GM12878 (cell line): ENCODE results near the gene KRT34. TPM values are rescaled to one million over a fixed set of nuclear protein-coding genes. Genes with fewer than 3 reads are reported as not detected.

Experiments
- ATAC-seq: fragments of 200-7000 bp; cut with Tn5 transposase; 3 replicates; pipeline ENCODE4 v1.9.1; 2020; ENCODE audit warnings: mild to moderate bottlenecking, moderate library complexity
- BruUV-seq: library from RNA; stranded (reverse); fragments of 400-500 nt; replicated peaks from 2 replicates; lab custom pipeline; 2021; lab: Mats Ljungman, UMichigan
- CTCF ChIA-PET: fragments of 300-600 bp; sonication (Branson Sonifier 250); formaldehyde crosslinking; extraction: SDS; loops from one replicate; lab custom pipeline; 2021; ENCODE audit warnings: inconsistent platforms; lab: Yijun Ruan, JAX
- POLR2A ChIA-PET: fragments of 350-600 bp; formaldehyde crosslinking; extraction: SDS; loops from one replicate; lab custom pipeline; 2021; ENCODE audit warnings: inconsistent platforms; lab: Charles Lee
- RAD21 ChIA-PET: fragments of 300-600 bp; sonication (Branson Sonifier 250); formaldehyde crosslinking; loops from one replicate; lab custom pipeline; 2023; ENCODE audit warnings: antibody characterized with exemption; ENCODE audit not compliant: unreplicated experiment; lab: Charles Lee
- SMC1A ChIA-PET: fragments of 300-600 bp; sonication (Branson Sonifier 250); formaldehyde crosslinking; loops from one replicate; lab custom pipeline; 2023; ENCODE audit not compliant: unreplicated experiment, uncharacterized antibody; lab: Charles Lee
- DNase-seq: peaks from one replicate; pipeline ENCODE4 v3.0.0-alpha.2; 2011; ENCODE audit warnings: low read depth, low spot score
- FAIRE-seq: peaks from 3 replicates; lab custom pipeline; 2011; peaks lifted over from hg19 to GRCh38; lab: Jason Lieb, UNC
- H2AFZ ChIP-seq: 2 replicates; pipeline ENCODE4 v1.6.0; 2011; ENCODE audit warnings: low read depth, low read length, control low read depth; ENCODE audit not compliant: control insufficient read depth
- H3K27ac ChIP-seq: 2 replicates; pipeline ENCODE4 v1.5.1; 2011; ENCODE audit warnings: control low read depth; ENCODE audit not compliant: control insufficient read depth, insufficient read depth
- H3K27me3 ChIP-seq, 2 experiments: replicated peaks in 1 of 2; 2 replicates each; pipeline versions ENCODE4 v1.6.0 to v1.6.1; 2011; ENCODE audit warnings: low read length in 1 of 2; ENCODE audit not compliant: control insufficient read depth in 2 of 2, insufficient read depth in 2 of 2
- H3K36me3 ChIP-seq, 2 experiments: 2 replicates each; pipeline ENCODE4 v1.5.1; 2011; ENCODE audit warnings: low read length in 1 of 2; ENCODE audit not compliant: control insufficient read depth in 2 of 2, insufficient read depth in 2 of 2
- H3K4me1 ChIP-seq: 2 replicates; pipeline ENCODE4 v1.6.1; 2011; ENCODE audit warnings: mild to moderate bottlenecking, low read length, moderate library complexity, mixed read lengths; ENCODE audit not compliant: control insufficient read depth, insufficient read depth
- H3K4me2 ChIP-seq: 2 replicates; pipeline ENCODE4 v1.6.0; 2011; ENCODE audit warnings: control low read depth; ENCODE audit not compliant: control insufficient read depth, insufficient read depth
- H3K4me3 ChIP-seq: fragments of 200-600 bp; sonication (generic); 2 replicates; pipeline ENCODE4 v1.5.1; 2016
- H3K79me2 ChIP-seq: 2 replicates; pipeline ENCODE4 v1.6.0; 2011; ENCODE audit warnings: low read length; ENCODE audit not compliant: control insufficient read depth, insufficient read depth
- H3K9ac ChIP-seq: 2 replicates; pipeline ENCODE4 v1.8.0; 2011; ENCODE audit warnings: low read length, control low read depth, mixed read lengths; ENCODE audit not compliant: control insufficient read depth, insufficient read depth
- H3K9me3 ChIP-seq: replicated peaks from 3 replicates; pipeline ENCODE4 v1.5.1; 2011; ENCODE audit warnings: mild to moderate bottlenecking, low read length; ENCODE audit not compliant: control insufficient read depth, insufficient read depth
- H4K20me1 ChIP-seq: 2 replicates; pipeline ENCODE4 v1.6.0; 2011; ENCODE audit not compliant: control insufficient read depth, insufficient read depth
- CREM ChIP-seq: IDR thresholded peaks from 2 replicates; pipeline ENCODE4 v1.6.1; 2014; ENCODE audit warnings: antibody characterized with exemption, low read depth
- MTA2 ChIP-seq: fragments of 450-650 bp; IDR thresholded peaks from 2 replicates; pipeline ENCODE4 v1.6.1; 2016; ENCODE audit warnings: low read depth, mild to moderate bottlenecking, moderate library complexity
- POLR2AphosphoS5 ChIP-seq: IDR thresholded peaks from 2 replicates; pipeline ENCODE4 v1.6.1; 2011; ENCODE audit warnings: mild to moderate bottlenecking, low read length, inconsistent platforms
- POU2F2 ChIP-seq: IDR thresholded peaks from 3 replicates; pipeline ENCODE4 v1.6.1; 2011; ENCODE audit warnings: low read depth, mild to moderate bottlenecking, low read length, borderline replicate concordance
- RELA ChIP-seq: fragments of 450-650 bp; IDR thresholded peaks from 2 replicates; pipeline ENCODE4 v1.8.0; 2014; ENCODE audit warnings: borderline replicate concordance; ENCODE audit not compliant: partially characterized antibody
- RUNX3 ChIP-seq: IDR thresholded peaks from 2 replicates; pipeline ENCODE4 v1.6.1; 2012; ENCODE audit warnings: low read length, inconsistent platforms
- SIN3A ChIP-seq: IDR thresholded peaks from 2 replicates; pipeline ENCODE4 v1.6.1; 2012; ENCODE audit warnings: low read depth, low read length, improper control_type of control experiment
- SREBF2 ChIP-seq: IDR thresholded peaks from 2 replicates; pipeline ENCODE4 v1.6.1; 2012; ENCODE audit warnings: mild to moderate bottlenecking, low read length
- TCF7 ChIP-seq: IDR thresholded peaks from 2 replicates; pipeline ENCODE4 v1.6.1; 2014; ENCODE audit warnings: antibody characterized with exemption, borderline replicate concordance
- WGBS: methylation state at CpG from one replicate; pipeline ENCODE4 v1.1.6; 2016; ENCODE audit warnings: low lambda C conversion rate; ENCODE audit not compliant: insufficient replicate concordance, insufficient coverage; ENCODE audit errors: missing lambda C conversion rate; 5-methylcytosine and 5-hydroxymethylcytosine counted together
- in situ Hi-C: fragments of 300-500 bp; cut with MboI; formaldehyde crosslinking; loops from 9 replicates; pipeline ENCODE4 v1.14.3; 2018; ENCODE audit warnings: mixed read lengths
- intact Hi-C: fragments of 100-400 bp; cut with micrococcal nuclease; formaldehyde crosslinking; loops from one replicate; pipeline ENCODE4 v1.14.2; 2022; ENCODE audit not compliant: unreplicated experiment
- polyA plus RNA-seq, 11 experiments: library from polyadenylated mRNA; depleted of rRNA in 4 of 11; unstranded in 6 of 11; stranded (reverse) in 5 of 11; fragments of >200 nt; fragmentation: Nextera tagmentation in 4 of 11; fragmentation: Illumina TruSeq in 1 of 11; extraction: Ambion mirVana in 4 of 11; extraction: Trizol in 1 of 11; gene quantifications; 1 replicate in 1 of 11; 2 replicates in 10 of 11; pipeline versions ENCODE4 v1.2.1 to v1.2.3, GENCODE V29; 2011 to 2016; ENCODE audit warnings: inconsistent platforms in 2 of 11, missing spikeins in 2 of 11, low read depth in 1 of 11
- total RNA-seq, 4 experiments: library from RNA; depleted of rRNA in 3 of 4; stranded (reverse); fragments of >200 nt in 3 of 4; fragmentation: Illumina TruSeq in 1 of 4; extraction: Trizol in 1 of 4; gene quantifications; 2 replicates each; pipeline versions ENCODE4 v1.2.1 to v1.2.3, GENCODE V29; 2013 to 2021
- TF ChIP-seq, protein P1 (sequence below): fragments of 450-650 bp; IDR thresholded peaks from 2 replicates; pipeline ENCODE4 v1.6.1; 2017; ENCODE audit warnings: mild to moderate bottlenecking, moderate library complexity
- TF ChIP-seq, protein P2 (sequence below): fragments of 450-650 bp; IDR thresholded peaks from 2 replicates; pipeline ENCODE4 v1.6.1; 2017; ENCODE audit warnings: antibody characterized with exemption, mild to moderate bottlenecking, moderate library complexity
- TF ChIP-seq, protein P3 (sequence below): fragments of 450-650 bp; formaldehyde crosslinking; IDR thresholded peaks from 2 replicates; pipeline ENCODE4 v1.4.0; 2022; ENCODE audit warnings: mild to moderate bottlenecking, moderate library complexity

KRT34 gene
- total and polyA plus RNA-seq, 10 of the 15 experiments (the other 5 are each of a cell fraction or from before 2014, with no cell fraction given) = not detected

DNA sequence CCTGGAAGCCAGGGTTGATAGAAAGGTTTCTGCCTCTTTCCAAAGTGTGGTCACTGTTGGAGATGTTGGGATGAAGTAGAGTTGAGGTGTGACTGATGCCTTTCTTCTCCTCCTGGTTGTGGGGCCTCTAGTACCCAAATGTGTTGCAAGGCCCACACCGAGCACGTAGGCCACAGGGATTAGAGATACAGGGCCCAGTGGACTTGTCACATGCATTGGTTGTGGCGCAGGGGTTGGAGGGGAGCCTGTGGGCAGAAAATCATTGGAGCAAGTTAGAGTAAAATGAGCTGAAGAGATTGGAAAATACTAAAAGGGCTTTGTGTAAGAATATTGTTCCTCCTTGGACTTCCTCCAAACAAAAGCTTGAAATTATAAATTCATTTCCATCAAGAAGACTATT is 36.1 kb downstream of the KRT34 start:
- ATAC-seq (no peak), DNase-seq (no peak), FAIRE-seq (no peak)
- Histone ChIP-seq H3K4me2 (no peak overlapping the region), H3K27ac (no peak overlapping the region), H3K9me3 (peaks cover 4% of the 10 kb centered on the region; the same call in 2 of the 3 replicates), H3K9ac (no peak overlapping the region), H4K20me1 (no peaks in the 10 kb centered on the region; the same call in 1 of the 2 replicates), H3K4me1 (peaks cover 8% of the 10 kb centered on the region), H2AFZ (no peak overlapping the region), H3K79me2 (no peaks in the 10 kb centered on the region), H3K4me3 (no peak overlapping the region), H3K27me3 (no peaks in the 10 kb centered on the region; a peak in 1 of 4 replicates), H3K36me3 (no peaks in the 10 kb centered on the region; a peak in 1 of 4 replicates)
- SMC1A ChIA-PET = no interaction called here
- no TSS peak for BruUV-seq
- TF ChIP-seq POU2F2 (no peak), SREBF2 (no peak), POLR2AphosphoS5 (no peak), RUNX3 (no peak), TCF7 (no peak), CREM (no peak), RELA (no peak), SIN3A (no peak), MTA2 (no peak)
- TF ChIP-seq, protein P1, sequence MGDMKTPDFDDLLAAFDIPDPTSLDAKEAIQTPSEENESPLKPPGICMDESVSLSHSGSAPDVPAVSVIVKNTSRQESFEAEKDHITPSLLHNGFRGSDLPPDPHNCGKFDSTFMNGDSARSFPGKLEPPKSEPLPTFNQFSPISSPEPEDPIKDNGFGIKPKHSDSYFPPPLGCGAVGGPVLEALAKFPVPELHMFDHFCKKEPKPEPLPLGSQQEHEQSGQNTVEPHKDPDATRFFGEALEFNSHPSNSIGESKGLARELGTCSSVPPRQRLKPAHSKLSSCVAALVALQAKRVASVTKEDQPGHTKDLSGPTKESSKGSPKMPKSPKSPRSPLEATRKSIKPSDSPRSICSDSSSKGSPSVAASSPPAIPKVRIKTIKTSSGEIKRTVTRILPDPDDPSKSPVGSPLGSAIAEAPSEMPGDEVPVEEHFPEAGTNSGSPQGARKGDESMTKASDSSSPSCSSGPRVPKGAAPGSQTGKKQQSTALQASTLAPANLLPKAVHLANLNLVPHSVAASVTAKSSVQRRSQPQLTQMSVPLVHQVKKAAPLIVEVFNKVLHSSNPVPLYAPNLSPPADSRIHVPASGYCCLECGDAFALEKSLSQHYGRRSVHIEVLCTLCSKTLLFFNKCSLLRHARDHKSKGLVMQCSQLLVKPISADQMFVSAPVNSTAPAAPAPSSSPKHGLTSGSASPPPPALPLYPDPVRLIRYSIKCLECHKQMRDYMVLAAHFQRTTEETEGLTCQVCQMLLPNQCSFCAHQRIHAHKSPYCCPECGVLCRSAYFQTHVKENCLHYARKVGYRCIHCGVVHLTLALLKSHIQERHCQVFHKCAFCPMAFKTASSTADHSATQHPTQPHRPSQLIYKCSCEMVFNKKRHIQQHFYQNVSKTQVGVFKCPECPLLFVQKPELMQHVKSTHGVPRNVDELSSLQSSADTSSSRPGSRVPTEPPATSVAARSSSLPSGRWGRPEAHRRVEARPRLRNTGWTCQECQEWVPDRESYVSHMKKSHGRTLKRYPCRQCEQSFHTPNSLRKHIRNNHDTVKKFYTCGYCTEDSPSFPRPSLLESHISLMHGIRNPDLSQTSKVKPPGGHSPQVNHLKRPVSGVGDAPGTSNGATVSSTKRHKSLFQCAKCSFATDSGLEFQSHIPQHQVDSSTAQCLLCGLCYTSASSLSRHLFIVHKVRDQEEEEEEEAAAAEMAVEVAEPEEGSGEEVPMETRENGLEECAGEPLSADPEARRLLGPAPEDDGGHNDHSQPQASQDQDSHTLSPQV = no peak
- TF ChIP-seq, protein P2, sequence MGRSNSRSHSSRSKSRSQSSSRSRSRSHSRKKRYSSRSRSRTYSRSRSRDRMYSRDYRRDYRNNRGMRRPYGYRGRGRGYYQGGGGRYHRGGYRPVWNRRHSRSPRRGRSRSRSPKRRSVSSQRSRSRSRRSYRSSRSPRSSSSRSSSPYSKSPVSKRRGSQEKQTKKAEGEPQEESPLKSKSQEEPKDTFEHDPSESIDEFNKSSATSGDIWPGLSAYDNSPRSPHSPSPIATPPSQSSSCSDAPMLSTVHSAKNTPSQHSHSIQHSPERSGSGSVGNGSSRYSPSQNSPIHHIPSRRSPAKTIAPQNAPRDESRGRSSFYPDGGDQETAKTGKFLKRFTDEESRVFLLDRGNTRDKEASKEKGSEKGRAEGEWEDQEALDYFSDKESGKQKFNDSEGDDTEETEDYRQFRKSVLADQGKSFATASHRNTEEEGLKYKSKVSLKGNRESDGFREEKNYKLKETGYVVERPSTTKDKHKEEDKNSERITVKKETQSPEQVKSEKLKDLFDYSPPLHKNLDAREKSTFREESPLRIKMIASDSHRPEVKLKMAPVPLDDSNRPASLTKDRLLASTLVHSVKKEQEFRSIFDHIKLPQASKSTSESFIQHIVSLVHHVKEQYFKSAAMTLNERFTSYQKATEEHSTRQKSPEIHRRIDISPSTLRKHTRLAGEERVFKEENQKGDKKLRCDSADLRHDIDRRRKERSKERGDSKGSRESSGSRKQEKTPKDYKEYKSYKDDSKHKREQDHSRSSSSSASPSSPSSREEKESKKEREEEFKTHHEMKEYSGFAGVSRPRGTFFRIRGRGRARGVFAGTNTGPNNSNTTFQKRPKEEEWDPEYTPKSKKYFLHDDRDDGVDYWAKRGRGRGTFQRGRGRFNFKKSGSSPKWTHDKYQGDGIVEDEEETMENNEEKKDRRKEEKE = no peak
- TF ChIP-seq, protein P3, sequence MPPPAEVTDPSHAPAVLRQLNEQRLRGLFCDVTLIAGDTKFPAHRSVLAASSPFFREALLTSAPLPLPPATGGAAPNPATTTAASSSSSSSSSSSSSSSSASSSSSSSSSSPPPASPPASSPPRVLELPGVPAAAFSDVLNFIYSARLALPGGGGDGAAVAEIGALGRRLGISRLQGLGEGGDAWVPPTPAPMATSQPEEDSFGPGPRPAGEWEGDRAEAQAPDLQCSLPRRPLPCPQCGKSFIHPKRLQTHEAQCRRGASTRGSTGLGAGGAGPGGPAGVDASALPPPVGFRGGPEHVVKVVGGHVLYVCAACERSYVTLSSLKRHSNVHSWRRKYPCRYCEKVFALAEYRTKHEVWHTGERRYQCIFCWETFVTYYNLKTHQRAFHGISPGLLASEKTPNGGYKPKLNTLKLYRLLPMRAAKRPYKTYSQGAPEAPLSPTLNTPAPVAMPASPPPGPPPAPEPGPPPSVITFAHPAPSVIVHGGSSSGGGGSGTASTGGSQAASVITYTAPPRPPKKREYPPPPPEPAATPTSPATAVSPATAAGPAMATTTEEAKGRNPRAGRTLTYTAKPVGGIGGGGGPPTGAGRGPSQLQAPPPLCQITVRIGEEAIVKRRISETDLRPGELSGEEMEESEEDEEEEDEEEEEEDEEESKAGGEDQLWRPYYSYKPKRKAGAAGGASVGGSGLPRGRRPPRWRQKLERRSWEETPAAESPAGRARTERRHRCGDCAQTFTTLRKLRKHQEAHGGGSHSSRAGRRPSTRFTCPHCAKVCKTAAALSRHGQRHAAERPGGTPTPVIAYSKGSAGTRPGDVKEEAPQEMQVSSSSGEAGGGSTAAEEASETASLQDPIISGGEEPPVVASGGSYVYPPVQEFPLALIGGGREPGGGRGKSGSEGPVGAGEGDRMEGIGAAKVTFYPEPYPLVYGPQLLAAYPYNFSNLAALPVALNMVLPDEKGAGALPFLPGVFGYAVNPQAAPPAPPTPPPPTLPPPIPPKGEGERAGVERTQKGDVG (CRISPR knock-in tag) = no peak
- RAD21 ChIA-PET = no interaction called here
- 32% methylated on average over 3 of the region's 3 CpGs for WGBS
- POLR2A ChIA-PET = no interaction called here
- CTCF ChIA-PET = no interaction called here
- in situ Hi-C loops = no loop called here
- intact Hi-C loops = no loop called here
